Large intestine (tissue), 3 donors: ENCODE measurements around the gene DOCK2. TPM values are rescaled to one million over a fixed set of nuclear protein-coding genes. Genes with fewer than 3 reads are reported as not detected.

Source experiments
- DNase-seq, 2 donors: peaks; one replicate each; pipeline versions ENCODE4 v3.0.0 to v3.0.0-alpha.2; 2013
- H3K27ac ChIP-seq: one replicate; pipeline ENCODE4 v1.5.1; 2013; ENCODE audit warnings: low read length
- H3K27me3 ChIP-seq: 2 replicates; pipeline ENCODE4 v1.6.1; 2013; ENCODE audit warnings: low read length; ENCODE audit not compliant: control insufficient read depth, insufficient read depth
- H3K36me3 ChIP-seq: 2 replicates; pipeline ENCODE4 v1.6.1; 2013; ENCODE audit warnings: low read length; ENCODE audit not compliant: control insufficient read depth, insufficient read depth
- H3K4me1 ChIP-seq: one replicate; pipeline ENCODE4 v1.6.1; 2013; ENCODE audit warnings: low read length; ENCODE audit not compliant: control insufficient read depth, insufficient read depth
- H3K4me3 ChIP-seq: one replicate; pipeline ENCODE4 v1.5.1; 2013; ENCODE audit warnings: low read length
- H3K9me3 ChIP-seq: one replicate; pipeline ENCODE4 v1.6.1; 2013; ENCODE audit warnings: mild to moderate bottlenecking, low read depth, low read length, moderate library complexity; ENCODE audit not compliant: control insufficient read depth
- WGBS: methylation state at CpG from one replicate; pipeline ENCODE4 v1.1.5; 2013; ENCODE audit warnings: low lambda C conversion rate; ENCODE audit not compliant: insufficient coverage; 5-methylcytosine and 5-hydroxymethylcytosine counted together
- polyA plus RNA-seq: library from polyadenylated mRNA; unstranded; fragments of 120-200 nt; gene quantifications from one replicate; pipeline ENCODE4 v1.2.1, GENCODE V29; 2013

Gene DOCK2
- polyA plus RNA-seq, 1 donor = 6.2 TPM

DNA sequence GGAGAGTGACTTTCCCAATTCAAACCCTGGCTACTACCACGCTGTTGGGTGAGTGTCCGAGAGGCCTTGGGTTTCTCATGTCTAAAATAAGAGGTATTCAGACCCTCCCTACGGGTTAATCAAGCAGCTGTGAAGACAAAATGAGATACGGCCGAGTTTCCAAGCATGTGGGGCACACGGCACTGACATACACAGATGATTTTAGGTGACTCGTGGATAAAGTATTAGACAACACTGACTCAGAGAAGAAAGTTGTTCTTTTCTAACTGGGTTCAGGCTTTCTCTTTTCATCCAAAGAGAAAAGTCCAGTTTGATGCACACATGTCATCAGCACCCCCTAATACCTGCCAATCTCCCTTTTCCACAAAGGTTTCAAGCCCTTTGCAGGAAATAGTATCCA is 484.2 kb downstream of the DOCK2 start:
- Histone ChIP-seq H3K4me3 (no peak overlapping the region), H3K36me3 (no peaks in the 10 kb centered on the region), H3K27ac (no peak overlapping the region), H3K4me1 (no peaks in the 10 kb centered on the region), H3K27me3 (no peaks in the 10 kb centered on the region), H3K9me3 (peaks cover 3% of the 10 kb centered on the region)
- 100% methylated on average over 1 of the region's 7 CpGs for WGBS
- no peak for DNase-seq

- 100% methylated on average over 1 of the region's 1 CpG for WGBS
- DNase-seq = no peak
- Histone ChIP-seq H3K9me3 (peaks cover 7% of the 10 kb centered on the region), H3K27ac (no peak overlapping the region), H3K4me3 (no peak overlapping the region), H3K36me3 (no peaks in the 10 kb centered on the region), H3K4me1 (no peaks in the 10 kb centered on the region), H3K27me3 (no peaks in the 10 kb centered on the region)
Measured at GRCh38 chr5:170126061-170126460, 489.0 kb downstream of the DOCK2 start.

- Histone ChIP-seq H3K27ac (no peak overlapping the region), H3K36me3 (no peaks in the 10 kb centered on the region), H3K9me3 (peaks cover 7% of the 10 kb centered on the region), H3K4me1 (no peaks in the 10 kb centered on the region), H3K27me3 (no peaks in the 10 kb centered on the region), H3K4me3 (no peak overlapping the region)
- no peak for DNase-seq
- no CpG with 5 or more reads among the region's 1 CpG for WGBS
Measured at GRCh38 chr5:170126626-170127025, 489.6 kb downstream of the DOCK2 start.

DNA sequence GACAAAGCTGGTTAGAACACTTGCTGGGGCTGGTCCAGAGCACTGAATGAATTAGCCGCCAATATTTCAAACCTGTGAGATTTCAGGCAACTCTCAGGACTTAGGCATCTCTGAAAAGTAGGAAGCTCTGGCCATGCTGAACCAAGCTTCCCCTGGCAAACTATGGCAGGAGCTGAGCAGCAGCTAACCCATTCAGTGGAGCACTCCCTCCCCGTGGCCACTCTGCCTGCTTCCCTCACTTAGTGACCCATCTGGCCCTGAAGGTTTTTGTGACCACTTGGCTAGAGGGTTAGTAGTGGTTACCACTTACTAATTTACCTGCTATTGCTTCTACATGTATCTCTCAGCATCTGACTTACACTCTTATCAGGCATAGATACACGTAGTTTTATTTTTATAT is 494.2 kb downstream of the DOCK2 start:
- no CpG with 5 or more reads among the region's 3 CpGs for WGBS
- no peaks in the 10 kb centered on the region for H3K27me3 ChIP-seq

DNA sequence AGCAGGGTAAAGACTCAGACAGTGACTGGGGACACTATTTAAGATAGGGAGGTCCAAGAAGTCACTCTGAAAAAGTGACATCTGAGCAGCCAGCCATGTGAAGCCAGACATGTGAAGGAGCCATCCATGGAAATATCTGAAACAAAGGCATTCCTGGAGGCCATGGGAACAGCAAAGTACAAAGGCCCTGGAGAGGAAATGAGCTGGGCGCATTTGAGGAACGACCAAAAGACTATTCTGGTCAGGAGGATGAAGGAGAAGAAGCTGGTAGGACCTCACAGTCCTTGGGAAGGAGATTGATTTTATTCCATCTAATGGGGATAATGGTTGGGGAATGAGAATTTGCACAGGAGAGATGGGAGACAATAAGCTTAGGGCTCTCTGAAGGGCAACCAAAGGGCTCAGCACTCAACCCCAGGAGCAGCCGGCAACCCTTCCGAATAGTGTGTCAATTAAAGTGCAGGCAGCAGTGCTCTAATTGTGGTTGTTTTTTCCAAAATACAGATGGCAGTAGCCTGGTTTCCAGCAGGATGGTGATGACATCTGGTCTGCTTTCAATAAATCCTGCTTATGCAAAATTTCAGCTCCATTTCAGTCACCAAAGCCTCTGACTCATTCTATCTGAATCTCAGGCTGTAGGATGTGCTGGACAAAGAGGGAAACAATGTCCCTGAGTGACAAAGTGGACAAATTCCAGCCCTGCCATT is 495.3 kb downstream of the DOCK2 start:
- WGBS = 53% methylated on average over 2 of the region's 4 CpGs
- DNase-seq = no peak
- Histone ChIP-seq H3K4me3 (no peak overlapping the region), H3K4me1 (no peaks in the 10 kb centered on the region), H3K9me3 (no peaks in the 10 kb centered on the region), H3K36me3 (no peaks in the 10 kb centered on the region), H3K27ac (no peak overlapping the region), H3K27me3 (no peaks in the 10 kb centered on the region)

More for the DNA sequence above, 494.2 kb downstream of the DOCK2 start:
- Histone ChIP-seq H3K4me3 (no peak overlapping the region), H3K4me1 (no peaks in the 10 kb centered on the region), H3K9me3 (peaks cover 4% of the 10 kb centered on the region), H3K27ac (no peak overlapping the region), H3K36me3 (no peaks in the 10 kb centered on the region)
- DNase-seq = no peak

Other genes with a start within 250 kb of the DOCK2 start
- 15.4 TPM for gene SPDL1, start 53.5 kb upstream of the DOCK2 start, polyA plus RNA-seq